Neural crest cell (in vitro differentiated cells): ENCODE results near the gene KLHDC4. TPM values are rescaled to one million over a fixed set of nuclear protein-coding genes. Genes with fewer than 3 reads are reported as not detected.
A peak's percentile ranks its signal among the peaks of the same experiment; 100 is the strongest.

Experiments
- DNase-seq: peaks from one replicate; pipeline ENCODE4 v3.0.0; 2021; ENCODE audit warnings: low read depth, mixed read lengths, low spot score
- H3K27ac Mint-ChIP-seq: one replicate; pipeline ENCODE4 v1.8.0; 2021; ENCODE audit warnings: mild to moderate bottlenecking, mixed read lengths; ENCODE audit not compliant: unreplicated experiment
- H3K27me3 Mint-ChIP-seq: 2 replicates; pipeline ENCODE4 v1.8.0; 2021; ENCODE audit warnings: low read depth, mild to moderate bottlenecking, mixed read lengths
- H3K36me3 Mint-ChIP-seq: 2 replicates; pipeline ENCODE4 v1.8.0; 2021; ENCODE audit warnings: low read depth, mild to moderate bottlenecking, mixed read lengths
- H3K4me1 Mint-ChIP-seq: 2 replicates; pipeline ENCODE4 v1.8.0; 2021; ENCODE audit warnings: mixed read lengths
- H3K4me3 Mint-ChIP-seq: one replicate; pipeline ENCODE4 v1.8.0; 2021; ENCODE audit warnings: mild to moderate bottlenecking, mixed read lengths
- H3K9me3 Mint-ChIP-seq: 2 replicates; pipeline ENCODE4 v1.8.0; 2021; ENCODE audit warnings: mixed read lengths
- CTCF ChIP-seq: fragments of 200-600 bp; sonication (generic); conservative IDR thresholded peaks from 2 replicates; pipeline ENCODE4 v1.5.0; 2021; ENCODE audit warnings: antibody characterized with exemption, mild to moderate bottlenecking
- total RNA-seq: library from RNA; stranded (reverse); gene quantifications from 2 replicates; pipeline ENCODE4 v1.2.1, GENCODE V29; 2021

The KLHDC4 gene
- total RNA-seq, 1 donor from 2014 or later, result 57.0 TPM

GRCh38 chr16:87736008-87736382, 29.8 kb downstream of the KLHDC4 start:
- peaks cover 11% of the 10 kb centered on the region for H3K36me3 Mint-ChIP-seq
- H3K27me3 Mint-ChIP-seq, result no peaks in the 10 kb centered on the region
- H3K4me3 Mint-ChIP-seq, result no peak overlapping the region
- no peaks in the 10 kb centered on the region for H3K4me1 Mint-ChIP-seq
- no peak overlapping the region for H3K27ac Mint-ChIP-seq
- no peak for TF ChIP-seq CTCF
- DNase-seq, result no peak
- H3K9me3 Mint-ChIP-seq, result no peaks in the 10 kb centered on the region

GRCh38 chr16:87735270-87736007, 30.3 kb downstream of the KLHDC4 start:
- no peak for DNase-seq
- Mint-ChIP-seq H3K27me3 (no peaks in the 10 kb centered on the region), H3K9me3 (no peaks in the 10 kb centered on the region), H3K4me3 (no peak overlapping the region), H3K27ac (no peak overlapping the region), H3K36me3 (peaks cover 9% of the 10 kb centered on the region), H3K4me1 (no peaks in the 10 kb centered on the region)
- TF ChIP-seq CTCF, result no peak

GRCh38 chr16:87734644-87735043, 31.1 kb downstream of the KLHDC4 start:
- Mint-ChIP-seq H3K4me1 (no peaks in the 10 kb centered on the region), H3K9me3 (no peaks in the 10 kb centered on the region), H3K27me3 (no peaks in the 10 kb centered on the region), H3K36me3 (peaks cover 9% of the 10 kb centered on the region), H3K4me3 (no peak overlapping the region), H3K27ac (peak overlapping the region; percentile 75)
- no peak for DNase-seq
- no peak for TF ChIP-seq CTCF

GRCh38 chr16:87733190-87733589, 32.6 kb downstream of the KLHDC4 start:
- Mint-ChIP-seq H3K27ac (no peak overlapping the region), H3K4me3 (no peak overlapping the region), H3K4me1 (no peaks in the 10 kb centered on the region), H3K36me3 (peaks cover 12% of the 10 kb centered on the region), H3K27me3 (no peaks in the 10 kb centered on the region), H3K9me3 (no peaks in the 10 kb centered on the region)
- no peak for TF ChIP-seq CTCF
- DNase-seq, result no peak

- H3K4me3 Mint-ChIP-seq, result no peak overlapping the region
- TF ChIP-seq CTCF, result no peak
- DNase-seq, result no peak
- no peaks in the 10 kb centered on the region for H3K9me3 Mint-ChIP-seq
- no peaks in the 10 kb centered on the region for H3K27me3 Mint-ChIP-seq
- no peaks in the 10 kb centered on the region for H3K4me1 Mint-ChIP-seq
- peak overlapping the region; percentile 27 for H3K27ac Mint-ChIP-seq
- H3K36me3 Mint-ChIP-seq, result peaks cover 12% of the 10 kb centered on the region
These were observed 34.2 kb downstream of the KLHDC4 start for GRCh38 chr16:87731607-87732006.
